HepG2 (cell line): Measurements from ENCODE around the gene TTBK1. TPM values are rescaled to one million over a fixed set of nuclear protein-coding genes. Genes with fewer than 3 reads are reported as not detected.
A peak's percentile ranks its signal among the peaks of the same experiment; 100 is the strongest.

Source experiments
- KDM5A ChIP-seq: fragments of 200-600 bp; sonication (generic); IDR thresholded peaks from 2 replicates; pipeline ENCODE4 v1.7.0; 2018; ENCODE audit warnings: antibody characterized with exemption, mild to moderate bottlenecking, low read length, borderline replicate concordance
- POGZ ChIP-seq: sonication (generic); formaldehyde crosslinking; IDR thresholded peaks from 2 replicates; pipeline ENCODE4 v1.4.0; 2020; ENCODE audit warnings: mild to moderate bottlenecking, missing genetic modification reagents
- RAD51 ChIP-seq: fragments of 450-650 bp; IDR thresholded peaks from 2 replicates; pipeline ENCODE4 v1.6.1; 2016; ENCODE audit warnings: borderline replicate concordance
- SIX1 ChIP-seq: sonication (generic); formaldehyde crosslinking; IDR thresholded peaks from 2 replicates; pipeline ENCODE4 v1.4.0; 2020; ENCODE audit warnings: missing genetic modification reagents, borderline replicate concordance
- TCF7L2 ChIP-seq: IDR thresholded peaks from 2 replicates; pipeline ENCODE4 v1.6.1; 2011; ENCODE audit warnings: mild to moderate bottlenecking, low read depth, low read length, moderate library complexity
- ZC3H4 ChIP-seq: sonication (generic); formaldehyde crosslinking; IDR thresholded peaks from 2 replicates; pipeline ENCODE4 v1.4.0; 2020; ENCODE audit warnings: missing genetic modification reagents, borderline replicate concordance
- ZKSCAN1 ChIP-seq: fragments of 150-350 bp; IDR thresholded peaks from 2 replicates; pipeline ENCODE4 v1.6.1; 2014; ENCODE audit warnings: low read length
- ZNF333 ChIP-seq: sonication (generic); formaldehyde crosslinking; IDR thresholded peaks from 2 replicates; pipeline ENCODE4 v1.4.0; 2020; ENCODE audit warnings: mild to moderate bottlenecking, missing genetic modification reagents, borderline replicate concordance
- ZNF382 ChIP-seq: sonication (generic); formaldehyde crosslinking; IDR thresholded peaks from 2 replicates; pipeline ENCODE4 v1.5.0; 2020; ENCODE audit warnings: missing genetic modification reagents, mild to moderate bottlenecking, borderline replicate concordance
- ZNF552 ChIP-seq: sonication (generic); formaldehyde crosslinking; IDR thresholded peaks from 2 replicates; pipeline ENCODE4 v1.9.0; 2022; ENCODE audit warnings: missing genetic modification reagents, mild to moderate bottlenecking, borderline replicate concordance
- ZNF619 ChIP-seq: sonication (generic); formaldehyde crosslinking; IDR thresholded peaks from 2 replicates; pipeline ENCODE4 v1.4.0; 2020; ENCODE audit warnings: mild to moderate bottlenecking, missing genetic modification reagents
- ZSCAN25 ChIP-seq: sonication (generic); formaldehyde crosslinking; IDR thresholded peaks from 2 replicates; pipeline ENCODE4 v1.8.0; 2022; ENCODE audit warnings: mild to moderate bottlenecking, missing genetic modification reagents
- ZZZ3 ChIP-seq: sonication (generic); formaldehyde crosslinking; IDR thresholded peaks from 2 replicates; pipeline ENCODE4 v1.4.0; 2020; ENCODE audit warnings: missing genetic modification reagents, mild to moderate bottlenecking, borderline replicate concordance
- polyA plus RNA-seq, 8 experiments: library from polyadenylated mRNA; depleted of rRNA in 3 of 8; stranded (reverse) in 7 of 8; unstranded in 1 of 8; fragments of >200 nt; fragmentation: Illumina TruSeq in 4 of 8; extraction: Trizol in 4 of 8; gene quantifications; 2 replicates each; pipeline versions ENCODE4 v1.2.1 to v1.2.3, GENCODE V29; 2011 to 2016; ENCODE audit warnings: low read depth in 4 of 8, missing spikeins in 1 of 8, mixed read lengths in 1 of 8; ENCODE audit not compliant: insufficient read depth in 1 of 8
- total RNA-seq, 5 experiments: library from RNA; depleted of rRNA; stranded (reverse); fragments of >200 nt; fragmentation: Illumina TruSeq; extraction: Trizol; gene quantifications; 2 replicates each; pipeline ENCODE4 v1.2.3, GENCODE V29; 2016; ENCODE audit warnings: low read depth in 1 of 5
- TF ChIP-seq, protein P1 (sequence below): IDR thresholded peaks from 2 replicates; pipeline ENCODE4 v1.6.1; 2016; ENCODE audit warnings: low read depth
- TF ChIP-seq, protein P2 (sequence below): sonication (generic); formaldehyde crosslinking; IDR thresholded peaks from 2 replicates; pipeline ENCODE4 v1.4.0; 2020; ENCODE audit warnings: missing genetic modification reagents
- TF ChIP-seq, protein P3 (sequence below), 2 experiments: sonication (generic) in 1 of 2; formaldehyde crosslinking in 1 of 2; IDR thresholded peaks; 2 replicates each; pipeline versions ENCODE4 v1.6.1 to v1.9.0; 2014 to 2022; ENCODE audit warnings: antibody characterized with exemption in 1 of 2, borderline replicate concordance in 1 of 2, inconsistent platforms in 1 of 2, low read depth in 1 of 2, missing genetic modification reagents in 1 of 2
- TF ChIP-seq, protein P4 (sequence below): sonication (generic); formaldehyde crosslinking; IDR thresholded peaks from 2 replicates; pipeline ENCODE4 v1.8.0; 2022; ENCODE audit warnings: mild to moderate bottlenecking, missing genetic modification reagents; ENCODE audit not compliant: insufficient replicate concordance

Gene TTBK1
- total and polyA plus RNA-seq, 2 of the 13 experiments (the other 11 are each of a cell fraction or from before 2014, with no cell fraction given) = 0.24 to 0.33 TPM

DNA sequence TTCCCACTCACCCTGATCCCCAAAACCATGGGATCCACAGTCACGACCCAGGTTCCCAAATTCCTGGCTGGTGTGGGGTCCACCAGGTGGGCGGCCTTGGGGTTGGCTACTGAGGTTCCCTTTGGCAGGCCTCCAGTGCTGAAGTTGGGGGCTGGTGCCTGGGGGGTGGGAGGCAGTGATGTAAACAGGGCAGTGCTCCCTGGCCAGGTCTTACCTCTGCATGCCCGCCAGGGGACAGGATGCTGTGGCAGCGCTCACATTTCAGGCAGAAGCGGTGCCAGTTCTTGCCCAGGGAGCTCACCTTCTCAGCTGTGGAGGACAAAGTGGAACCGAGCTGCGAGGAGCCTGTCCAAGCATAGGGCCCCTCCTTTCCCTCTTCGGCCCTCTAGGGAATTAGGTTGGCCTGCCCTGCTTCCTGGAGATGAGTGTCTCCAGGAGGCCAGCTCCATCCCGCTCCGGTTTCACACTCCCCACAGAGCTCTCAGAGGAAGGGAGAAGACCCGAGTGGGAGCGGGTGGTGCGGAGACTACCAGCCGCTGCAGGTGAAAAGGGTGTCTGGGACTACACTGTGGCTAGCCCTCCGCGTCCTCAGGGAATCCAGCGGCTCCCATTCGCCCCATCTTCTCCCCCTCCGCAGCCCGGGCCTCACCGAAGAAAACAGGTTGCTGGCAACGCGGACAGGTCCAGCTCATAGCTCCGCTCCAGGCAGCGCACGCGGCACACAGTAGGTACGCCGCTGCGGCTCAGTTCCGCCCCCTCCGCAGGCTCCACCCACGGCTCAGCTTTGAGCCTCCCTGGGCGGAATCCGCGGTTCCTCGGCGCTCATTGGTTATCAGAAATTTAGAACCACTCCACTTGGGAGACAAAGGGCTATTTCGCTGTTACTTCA is 65.1 kb downstream of the TTBK1 start, which contains the start of gene CRIP3 (continued):
- no peak for TF ChIP-seq SIX1 (CRISPR knock-in tag)
- no peak; the same call in 1 of the 2 replicates for TF ChIP-seq ZSCAN25 (CRISPR knock-in tag)
- no peak for TF ChIP-seq ZNF552 (CRISPR knock-in tag)
- TF ChIP-seq POGZ (CRISPR knock-in tag) = no peak; the same call in 1 of the 2 replicates
- TF ChIP-seq, protein P1, sequence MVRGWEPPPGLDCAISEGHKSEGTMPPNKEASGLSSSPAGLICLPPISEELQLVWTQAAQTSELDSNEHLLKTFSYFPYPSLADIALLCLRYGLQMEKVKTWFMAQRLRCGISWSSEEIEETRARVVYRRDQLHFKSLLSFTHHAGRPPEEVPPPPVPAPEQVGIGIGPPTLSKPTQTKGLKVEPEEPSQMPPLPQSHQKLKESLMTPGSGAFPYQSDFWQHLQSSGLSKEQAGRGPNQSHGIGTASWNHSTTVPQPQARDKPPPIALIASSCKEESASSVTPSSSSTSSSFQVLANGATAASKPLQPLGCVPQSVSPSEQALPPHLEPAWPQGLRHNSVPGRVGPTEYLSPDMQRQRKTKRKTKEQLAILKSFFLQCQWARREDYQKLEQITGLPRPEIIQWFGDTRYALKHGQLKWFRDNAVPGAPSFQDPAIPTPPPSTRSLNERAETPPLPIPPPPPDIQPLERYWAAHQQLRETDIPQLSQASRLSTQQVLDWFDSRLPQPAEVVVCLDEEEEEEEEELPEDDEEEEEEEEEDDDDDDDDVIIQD = no peak; the same call in 1 of the 2 replicates
- 0 out of 2 replicates have a peak, but pooled peaks have one; percentile 10 for TF ChIP-seq ZNF333 (CRISPR knock-in tag)
- no peak for TF ChIP-seq TCF7L2
- TF ChIP-seq ZNF619 = no peak
- no peak for TF ChIP-seq ZC3H4
- no peak for TF ChIP-seq ZZZ3 (CRISPR knock-in tag)
- TF ChIP-seq ZNF382 (CRISPR knock-in tag) = no peak
- TF ChIP-seq, protein P2, sequence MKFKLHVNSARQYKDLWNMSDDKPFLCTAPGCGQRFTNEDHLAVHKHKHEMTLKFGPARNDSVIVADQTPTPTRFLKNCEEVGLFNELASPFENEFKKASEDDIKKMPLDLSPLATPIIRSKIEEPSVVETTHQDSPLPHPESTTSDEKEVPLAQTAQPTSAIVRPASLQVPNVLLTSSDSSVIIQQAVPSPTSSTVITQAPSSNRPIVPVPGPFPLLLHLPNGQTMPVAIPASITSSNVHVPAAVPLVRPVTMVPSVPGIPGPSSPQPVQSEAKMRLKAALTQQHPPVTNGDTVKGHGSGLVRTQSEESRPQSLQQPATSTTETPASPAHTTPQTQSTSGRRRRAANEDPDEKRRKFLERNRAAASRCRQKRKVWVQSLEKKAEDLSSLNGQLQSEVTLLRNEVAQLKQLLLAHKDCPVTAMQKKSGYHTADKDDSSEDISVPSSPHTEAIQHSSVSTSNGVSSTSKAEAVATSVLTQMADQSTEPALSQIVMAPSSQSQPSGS (CRISPR knock-in tag) = no peak
- no peak for TF ChIP-seq KDM5A
- peak; percentile 99 for TF ChIP-seq ZKSCAN1
- TF ChIP-seq, protein P3, sequence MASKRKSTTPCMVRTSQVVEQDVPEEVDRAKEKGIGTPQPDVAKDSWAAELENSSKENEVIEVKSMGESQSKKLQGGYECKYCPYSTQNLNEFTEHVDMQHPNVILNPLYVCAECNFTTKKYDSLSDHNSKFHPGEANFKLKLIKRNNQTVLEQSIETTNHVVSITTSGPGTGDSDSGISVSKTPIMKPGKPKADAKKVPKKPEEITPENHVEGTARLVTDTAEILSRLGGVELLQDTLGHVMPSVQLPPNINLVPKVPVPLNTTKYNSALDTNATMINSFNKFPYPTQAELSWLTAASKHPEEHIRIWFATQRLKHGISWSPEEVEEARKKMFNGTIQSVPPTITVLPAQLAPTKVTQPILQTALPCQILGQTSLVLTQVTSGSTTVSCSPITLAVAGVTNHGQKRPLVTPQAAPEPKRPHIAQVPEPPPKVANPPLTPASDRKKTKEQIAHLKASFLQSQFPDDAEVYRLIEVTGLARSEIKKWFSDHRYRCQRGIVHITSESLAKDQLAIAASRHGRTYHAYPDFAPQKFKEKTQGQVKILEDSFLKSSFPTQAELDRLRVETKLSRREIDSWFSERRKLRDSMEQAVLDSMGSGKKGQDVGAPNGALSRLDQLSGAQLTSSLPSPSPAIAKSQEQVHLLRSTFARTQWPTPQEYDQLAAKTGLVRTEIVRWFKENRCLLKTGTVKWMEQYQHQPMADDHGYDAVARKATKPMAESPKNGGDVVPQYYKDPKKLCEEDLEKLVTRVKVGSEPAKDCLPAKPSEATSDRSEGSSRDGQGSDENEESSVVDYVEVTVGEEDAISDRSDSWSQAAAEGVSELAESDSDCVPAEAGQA (IDR thresholded peaks at IDR 0.05; ENCODE audit: low read depth) = no peak
- TF ChIP-seq, protein P3 (CRISPR knock-in tag; IDR thresholded peaks at IDR 0.05; ENCODE audit: borderline replicate concordance) = no peak
- TF ChIP-seq, protein P4, sequence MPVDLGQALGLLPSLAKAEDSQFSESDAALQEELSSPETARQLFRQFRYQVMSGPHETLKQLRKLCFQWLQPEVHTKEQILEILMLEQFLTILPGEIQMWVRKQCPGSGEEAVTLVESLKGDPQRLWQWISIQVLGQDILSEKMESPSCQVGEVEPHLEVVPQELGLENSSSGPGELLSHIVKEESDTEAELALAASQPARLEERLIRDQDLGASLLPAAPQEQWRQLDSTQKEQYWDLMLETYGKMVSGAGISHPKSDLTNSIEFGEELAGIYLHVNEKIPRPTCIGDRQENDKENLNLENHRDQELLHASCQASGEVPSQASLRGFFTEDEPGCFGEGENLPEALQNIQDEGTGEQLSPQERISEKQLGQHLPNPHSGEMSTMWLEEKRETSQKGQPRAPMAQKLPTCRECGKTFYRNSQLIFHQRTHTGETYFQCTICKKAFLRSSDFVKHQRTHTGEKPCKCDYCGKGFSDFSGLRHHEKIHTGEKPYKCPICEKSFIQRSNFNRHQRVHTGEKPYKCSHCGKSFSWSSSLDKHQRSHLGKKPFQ (CRISPR knock-in tag) = no peak
- TF ChIP-seq RAD51 = no peak
